ENCODE results near the gene ATP1A1.

ATP1A1 gene

DNA sequence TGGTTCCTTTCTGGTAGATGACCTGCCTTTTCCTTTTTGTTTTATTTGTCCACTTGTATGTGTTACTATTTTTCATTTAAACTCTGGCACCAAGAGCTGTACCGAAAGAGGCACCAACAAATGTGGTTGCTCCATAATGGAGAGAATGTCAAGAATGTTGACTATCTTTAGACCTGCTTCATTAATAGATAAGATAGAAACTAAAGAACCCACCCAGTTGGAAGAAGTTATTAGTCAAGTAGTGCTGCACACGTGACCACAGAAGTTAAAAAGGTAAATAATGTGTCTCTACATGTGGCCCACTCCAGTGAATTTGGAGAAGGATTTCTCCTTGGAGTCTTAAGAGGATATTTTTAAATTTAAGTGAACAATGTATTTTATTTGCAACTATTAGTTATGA, 9.3 kb downstream of the ATP1A1 start:
- peaks cover 39 to 60% of the 10 kb centered on the region in 2 donors for H3K4me1 Mint-ChIP-seq
- ATAC-seq (replicated peaks), result no peak
- no peak for DNase-seq
- peaks cover 15 to 19% of the 10 kb centered on the region in 2 donors for H3K36me3 Mint-ChIP-seq
- H3K27ac Mint-ChIP-seq, result no peak overlapping the region
- no peaks in the 10 kb centered on the region for H3K27me3 Mint-ChIP-seq
- H3K4me3 Mint-ChIP-seq, result no peak overlapping the region
- no peaks in the 10 kb centered on the region for H3K9me3 Mint-ChIP-seq

DNA sequence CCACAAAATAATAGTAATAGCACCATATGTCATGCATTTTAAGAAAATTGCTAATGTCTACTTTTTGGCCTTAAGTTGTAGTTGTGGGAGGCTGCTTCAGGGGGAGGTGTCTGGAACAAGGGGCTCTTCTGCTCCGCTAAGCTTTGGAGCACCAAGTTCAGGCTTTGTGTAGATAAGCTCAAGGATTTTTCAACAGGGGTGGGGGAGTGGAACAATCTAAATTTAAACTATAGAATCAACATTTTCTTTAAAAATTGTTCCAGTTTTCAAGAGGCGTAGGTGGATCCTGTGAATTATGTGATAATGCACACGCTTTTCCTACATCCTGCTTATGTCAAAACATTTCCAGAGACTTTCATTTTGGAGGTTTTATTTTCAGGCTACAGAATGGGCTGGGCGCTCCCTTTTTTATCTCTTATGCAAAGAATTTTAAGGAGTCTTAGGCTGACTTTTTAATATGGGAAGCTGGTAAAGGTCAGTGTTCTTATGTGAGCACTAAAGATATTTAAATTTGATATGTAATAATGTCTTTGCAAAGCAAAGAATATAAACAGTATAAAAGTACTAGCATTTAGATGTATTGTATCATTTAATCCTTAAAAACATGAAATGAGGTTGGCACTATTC, 9.9 kb downstream of the ATP1A1 start:
- Mint-ChIP-seq H3K27me3 (no peaks in the 10 kb centered on the region), H3K9me3 (no peaks in the 10 kb centered on the region), H3K4me3 (no peak overlapping the region), H3K36me3 (peaks cover 21 to 24% of the 10 kb centered on the region in 2 donors), H3K4me1 (peaks cover 34 to 53% of the 10 kb centered on the region in 2 donors), H3K27ac (no peak overlapping the region)
- ATAC-seq (replicated peaks) (no peak), DNase-seq (no peak)

- H3K27ac Mint-ChIP-seq, result no peak overlapping the region
- H3K36me3 Mint-ChIP-seq, result peaks cover 43 to 46% of the 10 kb centered on the region in 2 donors
These were observed 13.0 kb downstream of the ATP1A1 start for GRCh38 chr1:116386042-116386441.

GRCh38 chr1:116387551-116387950, 14.5 kb downstream of the ATP1A1 start:
- peaks cover 50 to 53% of the 10 kb centered on the region in 2 donors for H3K36me3 Mint-ChIP-seq

More at GRCh38 chr1:116386042-116386441, 13.0 kb downstream of the ATP1A1 start:
- Mint-ChIP-seq H3K4me3 (no peak overlapping the region), H3K9me3 (no peaks in the 10 kb centered on the region), H3K4me1 (peaks cover 13 to 22% of the 10 kb centered on the region in 2 donors), H3K27me3 (no peaks in the 10 kb centered on the region)
- DNase-seq (no peak), ATAC-seq (replicated peaks) (no peak)

DNA sequence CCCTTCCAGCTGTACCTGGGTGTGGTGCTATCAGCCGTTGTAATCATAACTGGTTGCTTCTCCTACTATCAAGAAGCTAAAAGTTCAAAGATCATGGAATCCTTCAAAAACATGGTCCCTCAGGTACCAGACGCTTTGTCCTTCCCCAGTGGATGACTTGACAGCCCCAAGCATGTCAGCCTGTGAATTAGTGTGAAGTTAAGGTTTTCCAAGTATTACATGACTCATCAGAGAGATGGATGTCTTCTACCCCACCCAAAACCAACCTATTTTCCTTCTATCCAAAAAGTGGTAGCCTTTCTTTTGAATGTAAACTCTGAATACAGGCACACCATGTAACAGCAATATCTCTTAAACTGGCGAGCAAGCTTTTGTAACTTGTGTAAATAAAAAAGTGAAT, 15.1 kb downstream of the ATP1A1 start:
- H3K36me3 Mint-ChIP-seq, result peaks cover 51 to 55% of the 10 kb centered on the region in 2 donors
- H3K9me3 Mint-ChIP-seq, result no peaks in the 10 kb centered on the region

More at GRCh38 chr1:116387551-116387950, 14.5 kb downstream of the ATP1A1 start:
- H3K27me3 Mint-ChIP-seq, result no peaks in the 10 kb centered on the region
- no peak overlapping the region for H3K4me3 Mint-ChIP-seq
- no peak for DNase-seq
- no peak for ATAC-seq (replicated peaks)
- H3K9me3 Mint-ChIP-seq, result no peaks in the 10 kb centered on the region
- H3K27ac Mint-ChIP-seq, result no peak overlapping the region
- peaks cover 6 to 10% of the 10 kb centered on the region in 2 donors for H3K4me1 Mint-ChIP-seq

DNA sequence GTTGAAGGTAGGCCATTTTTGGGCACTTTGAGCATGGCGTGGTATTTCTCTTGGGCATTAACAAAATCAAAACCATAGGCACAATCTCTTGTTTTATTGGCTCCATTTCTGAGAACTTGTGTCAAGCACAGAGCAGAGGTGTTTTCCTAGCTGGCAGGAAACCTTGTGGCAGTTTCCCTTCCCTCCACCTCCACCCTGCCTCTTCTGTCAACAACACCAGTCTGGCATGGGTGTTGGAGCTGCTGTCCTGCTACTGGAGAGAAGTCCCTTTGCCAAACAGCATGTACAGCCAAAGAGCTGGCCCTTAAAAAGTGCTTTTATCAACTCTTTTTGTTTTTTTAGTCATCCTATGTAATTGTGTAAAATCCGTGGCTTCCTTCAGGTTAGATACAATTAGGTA, 16.0 kb downstream of the ATP1A1 start:
- H3K9me3 Mint-ChIP-seq, result no peaks in the 10 kb centered on the region
- no peak overlapping the region for H3K27ac Mint-ChIP-seq
- no peak overlapping the region for H3K4me3 Mint-ChIP-seq
- H3K4me1 Mint-ChIP-seq, result peaks cover 2 to 4% of the 10 kb centered on the region in 2 donors
- peaks cover 53 to 54% of the 10 kb centered on the region in 2 donors for H3K36me3 Mint-ChIP-seq
- no peak for ATAC-seq (replicated peaks)
- DNase-seq, result no peak
- no peaks in the 10 kb centered on the region for H3K27me3 Mint-ChIP-seq

More for the DNA sequence above, 15.1 kb downstream of the ATP1A1 start:
- ATAC-seq (replicated peaks), result no peak
- no peaks in the 10 kb centered on the region for H3K27me3 Mint-ChIP-seq
- peaks cover 4 to 5% of the 10 kb centered on the region in 2 donors for H3K4me1 Mint-ChIP-seq
- no peak for DNase-seq
- no peak overlapping the region for H3K4me3 Mint-ChIP-seq
- no peak overlapping the region for H3K27ac Mint-ChIP-seq

GRCh38 chr1:116389686-116390085, 16.6 kb downstream of the ATP1A1 start:
- Mint-ChIP-seq H3K27me3 (no peaks in the 10 kb centered on the region), H3K4me1 (peaks cover 7 to 8% of the 10 kb centered on the region in 2 donors), H3K36me3 (peaks cover 58 to 61% of the 10 kb centered on the region in 2 donors), H3K9me3 (no peaks in the 10 kb centered on the region), H3K4me3 (no peak overlapping the region), H3K27ac (no peak overlapping the region)
- ATAC-seq (replicated peaks) (no peak), DNase-seq (no peak)

DNA sequence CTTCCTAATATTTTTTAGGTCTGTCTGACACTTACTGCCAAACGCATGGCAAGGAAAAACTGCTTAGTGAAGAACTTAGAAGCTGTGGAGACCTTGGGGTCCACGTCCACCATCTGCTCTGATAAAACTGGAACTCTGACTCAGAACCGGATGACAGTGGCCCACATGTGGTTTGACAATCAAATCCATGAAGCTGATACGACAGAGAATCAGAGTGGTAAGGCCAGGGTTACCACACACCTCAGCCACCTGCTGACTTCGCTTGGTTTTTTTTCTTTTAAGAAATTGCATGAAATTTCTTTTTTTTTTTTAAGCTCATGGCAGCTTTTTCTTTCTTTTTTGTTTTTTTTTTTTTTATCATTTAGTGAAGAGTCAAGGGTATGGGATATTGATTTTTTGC, 17.2 kb downstream of the ATP1A1 start:
- DNase-seq, result no peak
- Mint-ChIP-seq H3K36me3 (peaks cover 58 to 65% of the 10 kb centered on the region in 2 donors), H3K4me1 (peaks cover 7 to 8% of the 10 kb centered on the region in 2 donors)

GRCh38 chr1:116391185-116391584, 18.1 kb downstream of the ATP1A1 start:
- no peak for DNase-seq
- ATAC-seq (replicated peaks), result no peak
- Mint-ChIP-seq H3K9me3 (no peaks in the 10 kb centered on the region), H3K36me3 (peaks cover 56 to 72% of the 10 kb centered on the region in 2 donors), H3K27me3 (no peaks in the 10 kb centered on the region), H3K4me1 (peaks cover 7 to 8% of the 10 kb centered on the region in 2 donors), H3K27ac (no peak overlapping the region), H3K4me3 (no peak overlapping the region)

More for the DNA sequence above, 17.2 kb downstream of the ATP1A1 start:
- no peaks in the 10 kb centered on the region for H3K9me3 Mint-ChIP-seq
- H3K27ac Mint-ChIP-seq, result no peak overlapping the region
- H3K4me3 Mint-ChIP-seq, result no peak overlapping the region
- no peaks in the 10 kb centered on the region for H3K27me3 Mint-ChIP-seq
- ATAC-seq (replicated peaks), result peak; percentile 38 to 67

DNA sequence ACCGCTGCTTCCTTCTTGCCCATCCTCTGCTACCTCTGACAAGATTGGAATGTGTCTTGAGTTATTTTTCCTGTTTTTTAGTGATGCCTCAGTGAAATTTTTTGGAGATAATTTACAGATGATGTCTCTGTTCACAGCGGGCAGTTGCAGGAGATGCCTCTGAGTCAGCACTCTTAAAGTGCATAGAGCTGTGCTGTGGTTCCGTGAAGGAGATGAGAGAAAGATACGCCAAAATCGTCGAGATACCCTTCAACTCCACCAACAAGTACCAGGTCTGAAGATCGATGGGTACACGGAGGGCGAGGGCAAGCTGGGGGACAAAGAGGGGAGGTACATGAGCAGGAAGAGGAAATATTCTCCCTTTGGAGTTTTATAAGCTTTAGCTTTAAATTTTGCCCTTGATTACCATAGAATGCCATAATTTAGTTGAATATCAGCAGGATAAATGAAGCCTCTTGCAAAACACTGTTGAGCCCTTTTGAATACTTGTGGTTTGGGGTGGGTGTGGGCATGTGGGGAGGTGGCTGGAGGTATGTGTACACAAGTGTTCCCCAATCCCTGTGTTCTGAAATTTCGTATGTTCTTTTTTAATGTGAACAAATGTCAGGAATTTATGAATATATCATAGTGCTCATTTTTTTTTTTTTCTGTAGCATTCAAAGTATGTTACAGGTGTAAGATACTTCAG, 19.8 kb downstream of the ATP1A1 start:
- Mint-ChIP-seq H3K36me3 (peaks cover 53 to 79% of the 10 kb centered on the region in 2 donors), H3K4me1 (peaks cover 7 to 8% of the 10 kb centered on the region in 2 donors), H3K27me3 (no peaks in the 10 kb centered on the region), H3K4me3 (no peak overlapping the region), H3K27ac (peak overlapping the region; percentile 4), H3K9me3 (no peaks in the 10 kb centered on the region)
- ATAC-seq (replicated peaks), result no peak
- no peak for DNase-seq

GRCh38 chr1:116393792-116394191, 20.7 kb downstream of the ATP1A1 start:
- Mint-ChIP-seq H3K27me3 (no peaks in the 10 kb centered on the region), H3K4me3 (no peak overlapping the region), H3K9me3 (no peaks in the 10 kb centered on the region), H3K4me1 (peaks cover 6 to 7% of the 10 kb centered on the region in 2 donors), H3K36me3 (peaks cover 55 to 77% of the 10 kb centered on the region in 2 donors), H3K27ac (no peak overlapping the region)
- no peak for ATAC-seq (replicated peaks)
- no peak for DNase-seq

DNA sequence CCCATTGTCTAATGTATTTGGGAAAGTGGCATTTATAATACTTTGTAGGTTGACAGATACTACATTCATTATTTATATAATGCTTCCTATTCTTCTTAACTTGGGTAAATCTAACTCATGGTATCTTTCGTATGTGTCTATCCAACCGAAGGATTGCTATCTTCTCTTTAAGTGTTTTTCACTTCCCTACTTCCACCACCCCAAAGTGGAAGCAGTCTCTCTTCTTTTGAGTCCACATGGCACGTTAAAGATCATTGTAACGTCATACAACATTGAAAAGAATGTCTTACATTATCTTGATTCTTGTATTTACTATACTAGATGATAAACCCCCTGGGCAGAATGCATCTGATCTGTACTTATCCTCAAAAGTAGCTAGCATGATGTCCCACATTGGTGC, 21.2 kb downstream of the ATP1A1 start:
- Mint-ChIP-seq H3K4me1 (peaks cover 6 to 7% of the 10 kb centered on the region in 2 donors), H3K9me3 (no peaks in the 10 kb centered on the region), H3K27ac (peak overlapping the region; percentile 15), H3K36me3 (peaks cover 53 to 79% of the 10 kb centered on the region in 2 donors), H3K4me3 (no peak overlapping the region), H3K27me3 (no peaks in the 10 kb centered on the region)
- no peak for DNase-seq
- peak; percentile 51 to 57 for ATAC-seq (replicated peaks)

- peaks cover 52 to 83% of the 10 kb centered on the region in 2 donors for H3K36me3 Mint-ChIP-seq
- peaks cover 7% of the 10 kb centered on the region in 2 donors for H3K4me1 Mint-ChIP-seq
- ATAC-seq (replicated peaks) (no peak), DNase-seq (no peak)
- H3K27me3 Mint-ChIP-seq, result no peaks in the 10 kb centered on the region
- H3K9me3 Mint-ChIP-seq, result no peaks in the 10 kb centered on the region
- H3K4me3 Mint-ChIP-seq, result no peak overlapping the region
- no peak overlapping the region for H3K27ac Mint-ChIP-seq
These were observed 23.7 kb downstream of the ATP1A1 start for GRCh38 chr1:116396769-116397168.

DNA sequence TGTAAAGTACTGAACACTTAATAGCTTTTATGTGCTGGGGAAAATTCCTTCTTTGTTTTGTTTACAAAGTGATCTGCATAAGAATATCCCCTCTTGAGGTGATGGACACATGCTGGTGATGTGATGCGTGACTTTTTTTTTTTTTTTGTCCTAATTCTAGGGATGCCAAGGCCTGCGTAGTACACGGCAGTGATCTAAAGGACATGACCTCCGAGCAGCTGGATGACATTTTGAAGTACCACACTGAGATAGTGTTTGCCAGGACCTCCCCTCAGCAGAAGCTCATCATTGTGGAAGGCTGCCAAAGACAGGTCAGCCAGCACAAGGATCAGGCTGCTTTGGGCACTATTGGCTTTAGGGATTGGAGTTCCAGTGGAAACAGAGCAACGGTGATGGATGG, 24.7 kb downstream of the ATP1A1 start:
- peaks cover 7% of the 10 kb centered on the region in 2 donors for H3K4me1 Mint-ChIP-seq
- H3K36me3 Mint-ChIP-seq, result peaks cover 52 to 82% of the 10 kb centered on the region in 2 donors
- no peak overlapping the region for H3K4me3 Mint-ChIP-seq
- H3K27ac Mint-ChIP-seq, result no peak overlapping the region
- DNase-seq, result no peak
- no peak for ATAC-seq (replicated peaks)
- H3K9me3 Mint-ChIP-seq, result no peaks in the 10 kb centered on the region
- H3K27me3 Mint-ChIP-seq, result no peaks in the 10 kb centered on the region

DNA sequence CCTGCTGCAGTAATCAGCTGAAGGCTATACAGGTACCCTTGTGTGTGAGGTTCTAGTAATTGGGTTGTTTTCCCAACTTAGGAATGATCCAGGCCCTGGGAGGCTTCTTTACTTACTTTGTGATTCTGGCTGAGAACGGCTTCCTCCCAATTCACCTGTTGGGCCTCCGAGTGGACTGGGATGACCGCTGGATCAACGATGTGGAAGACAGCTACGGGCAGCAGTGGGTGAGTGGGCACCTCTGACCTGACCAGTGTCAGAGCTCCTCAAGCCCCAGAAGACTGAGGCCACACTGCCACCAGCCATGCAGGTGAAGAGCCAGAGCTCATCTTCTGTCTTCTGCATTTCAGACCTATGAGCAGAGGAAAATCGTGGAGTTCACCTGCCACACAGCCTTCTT, 27.7 kb downstream of the ATP1A1 start:
- H3K9me3 Mint-ChIP-seq, result no peaks in the 10 kb centered on the region
- peaks cover 0 to 3% of the 10 kb centered on the region in 2 donors for H3K4me1 Mint-ChIP-seq
- H3K27ac Mint-ChIP-seq, result peak overlapping the region; percentile 20
- H3K36me3 Mint-ChIP-seq, result peaks cover 57 to 80% of the 10 kb centered on the region in 2 donors
- no peak for ATAC-seq (replicated peaks)
- H3K27me3 Mint-ChIP-seq, result no peaks in the 10 kb centered on the region
- no peak overlapping the region for H3K4me3 Mint-ChIP-seq
- DNase-seq, result no peak
